ENCODE measurements around the gene STN1. TPM values are rescaled to one million over a fixed set of nuclear protein-coding genes. Genes with fewer than 3 reads are reported as not detected.
"Not testable (repeated sequence)": the region's sequence is repeated elsewhere in the genome, so short reads cannot be mapped to it uniquely, and the experiment has no call there.

The STN1 gene
- total RNA-seq, 1 donor from 2014 or later, result 6.9 TPM

DNA sequence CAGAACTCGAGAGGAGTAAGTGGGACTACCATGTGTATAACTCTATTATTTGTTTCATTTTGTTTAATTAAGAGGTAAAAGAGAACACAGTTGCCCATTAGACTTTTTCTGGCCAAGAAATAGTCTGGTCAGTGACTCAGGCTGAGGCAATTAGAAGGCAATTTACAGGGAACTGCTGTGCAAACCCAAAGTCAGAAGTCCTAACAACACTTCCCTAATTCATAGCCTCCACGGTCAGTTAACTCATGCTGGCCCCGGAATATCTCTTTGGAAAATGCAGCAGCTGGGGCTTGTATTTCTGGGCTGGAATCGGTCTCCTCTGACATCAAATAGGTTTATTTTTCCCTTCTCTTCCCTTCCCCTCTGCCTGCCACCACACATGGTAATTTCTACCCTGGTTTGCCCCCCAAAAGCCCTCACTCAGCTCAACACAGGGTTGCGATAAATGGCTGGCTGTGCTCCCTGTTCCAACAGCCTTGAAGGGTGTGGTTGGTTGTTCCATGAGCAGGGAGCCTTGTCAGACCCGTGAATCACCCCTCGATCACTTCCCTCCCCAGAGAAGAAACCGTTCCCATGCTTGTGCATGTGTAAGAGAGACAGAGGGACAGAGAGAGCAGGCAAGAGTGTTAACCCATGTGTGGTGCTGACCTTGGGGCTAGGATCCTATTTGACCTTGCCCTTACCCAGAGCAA lies 68.0 kb downstream of the STN1 start:
- DNase-seq (ENCODE audit: low spot score in 2 of 2), result no peak
- no peak for FAIRE-seq

DNA sequence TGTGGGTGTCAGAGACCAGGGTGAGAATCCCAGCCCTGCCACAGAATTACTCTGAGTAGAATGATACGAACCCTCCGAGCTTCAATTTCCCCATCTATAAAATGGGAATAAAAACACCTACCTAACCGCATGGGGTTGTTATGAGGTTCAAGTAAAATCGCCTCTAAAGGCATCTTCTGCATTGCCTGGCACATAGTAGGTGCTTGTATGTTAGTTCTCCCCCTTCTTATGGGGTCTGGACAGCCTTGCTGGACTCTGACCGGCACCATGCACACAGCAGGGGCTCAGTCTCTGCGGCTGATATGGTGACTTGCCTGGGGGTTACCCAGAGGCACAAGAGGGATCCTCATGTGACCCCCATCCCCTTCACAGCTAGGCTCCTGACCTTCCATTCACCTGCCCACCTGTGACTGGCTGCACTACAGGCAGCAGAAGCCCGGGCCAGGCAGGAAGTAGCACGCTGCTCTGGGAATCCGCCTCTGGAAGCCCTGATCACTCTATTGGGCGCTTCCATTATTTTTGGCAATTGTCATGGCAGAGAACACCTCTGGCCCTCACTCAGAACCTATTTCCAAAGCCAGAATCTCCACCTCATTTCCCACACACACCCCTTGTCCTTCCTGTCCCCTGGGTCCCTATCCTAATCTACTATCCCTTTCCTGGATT lies 68.6 kb downstream of the STN1 start:
- FAIRE-seq (no peak), DNase-seq (ENCODE audit: low spot score in 2 of 2) (no peak)

DNA sequence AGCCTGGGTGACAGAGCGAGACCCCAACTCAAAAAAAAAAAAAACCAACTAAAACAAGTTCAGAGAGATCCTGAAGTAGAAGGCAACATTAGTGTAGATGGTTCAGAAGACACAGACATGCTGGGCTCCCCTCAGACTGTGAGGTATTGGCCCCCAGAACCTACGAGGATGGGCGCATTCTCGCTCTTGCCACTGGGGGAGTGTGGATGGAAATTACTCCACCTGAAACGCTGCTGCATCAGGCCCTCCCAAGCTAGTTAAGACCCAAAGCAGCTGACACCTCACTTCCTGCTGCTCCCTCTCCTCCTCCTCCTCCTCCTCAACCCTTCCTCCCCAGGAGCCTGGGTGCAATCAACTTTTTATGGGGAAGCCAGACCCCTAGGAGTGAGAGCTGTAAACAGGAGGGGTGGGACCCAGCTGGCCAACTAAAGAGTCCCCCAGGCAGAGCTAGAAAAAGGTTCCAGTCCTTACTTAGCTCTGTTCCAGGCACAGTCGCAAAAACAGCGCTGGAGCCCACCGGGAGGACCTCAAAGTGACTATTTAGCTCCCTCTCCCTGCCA lies 70.0 kb downstream of the STN1 start:
- FAIRE-seq, result no peak
- DNase-seq (ENCODE audit: low spot score in 2 of 2), result no peak

DNA sequence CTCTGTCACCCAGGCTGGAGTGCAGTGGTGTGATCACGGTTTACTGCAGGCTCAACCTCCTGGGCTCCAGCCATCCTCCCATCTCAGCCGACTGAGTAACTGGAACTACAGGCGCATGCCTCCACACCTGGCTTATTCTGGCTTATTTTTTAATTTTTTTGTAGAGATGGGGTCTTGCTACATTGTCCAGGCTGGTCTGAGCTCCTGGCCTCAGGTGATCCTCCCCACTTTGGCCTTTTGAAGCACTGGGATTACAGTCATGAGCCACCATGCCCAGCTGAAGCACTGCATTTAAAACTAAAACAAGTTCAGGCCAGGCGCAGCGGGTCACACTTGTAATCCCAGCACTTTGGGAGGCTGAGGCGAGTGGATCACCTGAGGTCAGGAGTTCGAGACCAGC lies 70.6 kb downstream of the STN1 start:
- FAIRE-seq (no peak), DNase-seq (ENCODE audit: low spot score in 2 of 2) (no peak)

DNA sequence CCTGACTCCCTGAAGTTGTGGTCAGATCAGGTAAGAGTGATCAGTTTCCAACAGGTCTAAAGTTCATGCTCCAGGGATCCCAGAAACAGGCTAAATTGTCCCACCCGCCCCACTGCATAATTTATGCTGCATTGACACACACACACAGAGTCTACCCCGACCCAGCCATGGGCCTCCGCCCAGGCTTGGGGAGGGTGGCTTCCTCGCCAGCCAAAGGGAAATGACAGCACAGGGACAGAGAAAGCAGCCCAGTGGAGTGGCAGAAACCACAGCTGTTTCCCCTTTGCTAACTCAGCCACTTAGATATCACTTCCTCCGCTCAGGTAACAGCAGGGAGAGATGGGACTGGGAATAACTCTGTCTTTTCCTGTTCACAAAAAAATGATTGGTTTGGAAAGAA lies 72.0 kb downstream of the STN1 start:
- DNase-seq (ENCODE audit: low spot score in 2 of 2) (no peak), FAIRE-seq (no peak)

DNA sequence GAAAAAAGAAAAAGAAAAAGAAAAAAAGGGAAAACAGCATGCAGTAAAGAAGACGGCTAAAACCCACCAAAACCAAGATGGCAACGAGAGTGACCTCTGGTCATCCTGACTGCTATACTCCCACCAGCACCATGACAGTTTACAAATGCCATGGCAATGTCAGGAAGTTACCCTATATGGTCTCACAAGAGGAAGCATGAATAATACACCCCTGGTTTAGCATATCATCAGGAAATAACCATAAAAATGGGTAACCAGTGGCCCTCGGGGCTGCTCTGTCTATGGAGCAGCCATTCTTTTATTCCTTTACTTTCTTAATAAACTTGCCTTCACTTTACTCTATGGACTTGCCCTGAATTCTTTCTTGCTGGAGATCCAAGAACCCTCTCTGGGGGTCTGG lies 72.6 kb downstream of the STN1 start:
- FAIRE-seq; DNase-seq (ENCODE audit: low spot score in 2 of 2): not testable (repeated sequence)

DNA sequence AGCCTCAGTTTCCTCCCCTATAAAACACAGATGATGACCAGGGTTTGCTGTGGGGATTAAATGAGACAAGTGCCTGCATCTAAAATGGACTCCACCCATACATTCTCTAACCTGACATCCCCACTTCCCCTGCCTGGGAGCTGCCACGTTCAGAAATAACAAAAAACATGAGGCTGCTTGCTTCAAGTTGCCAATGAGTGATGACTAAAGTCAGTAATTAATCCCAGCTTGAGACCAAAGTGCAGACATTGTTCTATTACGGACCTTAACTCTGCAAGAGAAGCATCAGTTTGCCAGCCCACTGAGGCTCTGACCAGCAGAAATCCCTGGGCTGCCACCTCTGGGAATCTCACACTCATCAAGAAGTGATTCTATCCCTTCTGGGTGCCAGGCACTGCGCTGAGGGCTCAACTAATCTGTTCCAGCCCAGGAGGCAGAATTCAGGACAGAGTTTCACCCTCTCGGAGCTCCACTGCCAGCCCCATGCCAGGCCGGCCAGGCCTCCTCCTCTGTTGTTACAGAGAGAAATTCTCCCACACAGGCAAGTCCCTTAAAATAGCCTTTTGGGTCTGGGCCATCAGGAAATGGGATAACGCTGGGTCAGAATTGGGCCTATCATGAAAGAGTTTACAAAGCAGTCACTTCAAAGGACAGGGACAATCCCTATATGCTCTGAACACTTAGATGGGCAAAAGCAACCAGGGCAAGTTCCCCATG lies 74.0 kb downstream of the STN1 start:
- FAIRE-seq (no peak), DNase-seq (ENCODE audit: low spot score in 2 of 2) (no peak)

DNA sequence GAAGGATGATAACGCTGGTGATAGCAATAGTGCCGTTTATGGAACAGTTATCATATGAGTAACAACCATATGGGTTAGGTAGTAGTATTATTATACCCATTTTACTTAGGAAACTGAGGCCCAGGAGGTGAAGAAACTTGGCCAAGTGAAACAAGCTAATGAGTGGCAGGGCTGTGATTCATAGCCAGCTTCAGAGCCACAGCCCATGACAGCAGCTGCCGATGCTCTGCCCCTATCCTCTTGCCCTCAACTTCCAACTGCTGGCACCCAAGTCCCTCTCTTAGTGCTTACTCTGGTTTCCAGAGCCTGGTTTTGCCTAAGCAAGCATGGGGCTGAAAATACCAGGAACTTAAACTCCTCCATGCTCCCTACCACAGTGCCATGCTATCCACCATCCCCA lies 74.9 kb downstream of the STN1 start:
- no peak for FAIRE-seq
- DNase-seq (ENCODE audit: low spot score in 2 of 2), result no peak

DNA sequence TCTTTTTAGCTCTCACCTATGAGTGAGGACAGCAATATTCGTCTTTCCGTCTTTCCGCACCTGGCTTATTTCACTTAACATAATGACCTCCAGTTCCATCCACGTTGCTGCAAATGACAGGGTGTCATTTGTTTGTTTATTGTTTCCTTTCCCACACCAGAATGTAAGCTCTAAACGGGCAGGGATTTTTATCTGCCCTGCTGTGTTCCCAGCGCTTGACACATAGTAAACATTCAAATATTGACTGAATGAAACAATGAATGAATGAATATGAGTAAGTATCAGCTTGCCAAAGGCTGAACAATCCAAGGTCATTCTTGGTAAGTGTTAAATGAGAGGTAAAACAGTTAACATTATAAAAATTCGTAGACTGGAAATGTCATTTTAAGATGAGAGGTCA lies 75.4 kb downstream of the STN1 start:
- DNase-seq (ENCODE audit: low spot score in 2 of 2), result no peak
- FAIRE-seq, result no peak

DNA sequence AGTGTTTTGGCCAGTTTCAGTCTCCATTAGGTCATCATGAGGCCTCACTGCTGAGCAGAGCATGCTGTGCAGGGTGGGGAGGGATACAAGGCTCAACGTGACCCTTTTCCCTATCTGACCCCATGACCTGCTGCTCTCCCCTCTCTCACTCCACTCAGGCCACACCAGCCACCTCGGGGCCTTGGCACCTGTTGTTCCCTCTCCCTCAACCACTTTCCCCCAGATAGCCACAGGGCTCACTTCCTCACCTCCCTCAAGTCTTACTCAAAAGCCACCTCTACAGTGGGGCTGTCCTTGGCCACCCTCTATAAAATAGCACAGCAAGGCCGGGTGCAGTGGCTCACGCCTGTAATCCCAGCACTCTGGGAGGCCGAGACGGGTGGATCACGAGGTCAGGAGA lies 76.5 kb downstream of the STN1 start:
- FAIRE-seq (no peak), DNase-seq (ENCODE audit: low spot score in 2 of 2) (no peak)

DNA sequence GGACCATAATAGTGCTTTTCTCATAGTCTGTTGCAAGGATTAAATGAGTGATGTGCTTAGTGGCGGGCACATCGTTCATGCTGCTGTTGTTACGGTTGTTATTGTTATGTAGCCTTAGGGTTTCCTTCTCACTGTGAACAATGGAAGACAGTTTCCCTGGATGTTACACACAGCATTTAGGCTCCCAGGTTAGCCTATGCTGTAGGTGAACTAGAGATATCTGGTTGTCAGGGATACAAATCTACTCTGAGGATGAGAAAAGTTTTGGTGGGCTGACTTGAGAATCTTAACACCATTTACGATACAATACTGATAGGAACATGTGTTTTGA lies 77.3 kb downstream of the STN1 start:
- DNase-seq (ENCODE audit: low spot score in 2 of 2) (no peak), FAIRE-seq (no peak)

DNA sequence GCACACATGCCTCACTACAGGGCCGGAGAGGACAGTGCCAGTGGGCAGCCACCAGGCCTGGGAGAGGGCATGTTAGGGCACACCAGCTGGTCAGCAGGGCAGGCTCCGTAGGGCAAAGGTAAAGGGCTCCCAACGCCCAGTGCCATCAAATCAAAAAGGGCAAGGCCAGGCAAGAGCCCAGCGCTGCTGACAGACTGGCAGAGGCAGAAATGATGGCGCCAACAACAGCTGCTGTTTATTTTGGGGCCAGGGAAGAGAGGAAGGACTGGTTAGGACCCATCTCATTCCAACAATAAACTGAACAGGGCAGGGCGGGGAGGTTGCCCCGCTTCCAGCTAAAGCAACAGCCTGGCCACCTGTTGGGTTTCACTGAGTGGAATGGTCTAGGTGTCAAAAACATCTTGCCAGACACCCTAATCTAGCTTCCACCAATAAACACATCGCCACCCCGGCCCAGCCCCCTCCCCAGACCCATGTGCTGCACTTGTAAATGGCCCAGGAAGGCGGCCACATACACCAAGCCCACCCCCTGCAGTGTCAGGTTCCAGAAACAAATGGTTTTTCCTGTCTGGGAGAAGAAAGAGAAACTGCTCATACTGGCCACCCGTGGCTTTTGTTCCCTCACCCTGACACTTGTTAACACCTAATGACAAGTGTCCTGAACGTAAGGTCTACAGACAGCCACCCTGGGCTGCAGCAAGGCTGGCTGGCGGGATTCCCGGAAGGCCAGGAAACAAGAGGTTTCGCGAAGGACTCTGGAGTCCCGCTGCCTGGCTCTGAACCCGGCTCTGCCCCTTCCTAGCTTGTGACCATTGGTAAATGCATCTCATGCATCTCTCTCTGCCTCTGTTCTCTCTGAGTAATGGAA lies 77.9 kb downstream of the STN1 start:
- FAIRE-seq (no peak), DNase-seq (ENCODE audit: low spot score in 2 of 2) (no peak)

DNA sequence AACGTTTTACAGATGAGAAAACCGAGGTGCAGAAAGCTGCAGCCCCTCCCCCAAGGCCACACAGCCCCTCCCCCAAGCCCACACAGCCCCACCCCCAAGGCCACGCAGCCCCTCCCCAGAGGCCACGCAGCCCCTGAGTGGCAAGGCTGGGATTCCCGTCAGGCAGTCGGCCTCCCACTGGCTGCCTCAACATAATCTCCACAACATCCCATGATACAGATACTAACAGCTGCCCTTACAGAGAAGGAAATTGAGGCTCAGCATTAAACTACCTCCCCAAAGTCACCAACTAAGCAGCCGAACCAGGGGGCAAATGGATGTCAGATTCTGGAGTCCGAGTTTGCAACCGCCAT lies 78.5 kb downstream of the STN1 start:
- FAIRE-seq, result no peak
- DNase-seq (ENCODE audit: low spot score in 2 of 2), result no peak

DNA sequence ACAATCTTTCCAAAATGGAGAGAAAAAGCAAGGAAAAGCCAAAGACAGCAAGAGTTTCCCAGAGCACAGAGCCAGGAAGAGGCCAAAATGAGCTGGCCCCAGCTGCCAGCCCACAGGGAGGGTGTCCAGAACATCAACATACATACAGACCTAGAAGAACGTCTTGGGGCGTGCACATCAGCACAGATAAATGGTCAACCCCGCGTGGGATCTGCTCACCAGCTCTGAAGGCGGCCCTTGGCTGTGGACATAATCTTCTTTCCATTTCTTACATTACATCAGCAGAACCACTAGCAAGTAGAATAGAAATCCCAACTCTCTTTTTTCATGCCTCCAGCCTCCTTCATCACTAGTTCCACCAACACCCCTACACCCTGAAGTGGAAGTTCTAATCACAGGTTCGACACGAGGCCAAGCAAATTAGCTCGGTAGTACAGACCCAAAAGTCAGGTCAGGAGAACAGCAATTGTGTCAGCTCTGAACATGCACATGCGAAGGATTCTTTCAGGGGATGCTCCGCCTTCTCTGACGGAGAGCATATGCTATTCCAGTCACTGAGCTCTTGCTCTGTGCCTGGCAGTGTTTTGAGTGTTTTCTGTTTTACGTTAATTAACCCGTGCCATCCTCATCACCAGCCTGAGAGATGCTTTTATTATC lies 79.0 kb downstream of the STN1 start:
- no peak for FAIRE-seq
- DNase-seq (ENCODE audit: low spot score in 2 of 2), result no peak

DNA sequence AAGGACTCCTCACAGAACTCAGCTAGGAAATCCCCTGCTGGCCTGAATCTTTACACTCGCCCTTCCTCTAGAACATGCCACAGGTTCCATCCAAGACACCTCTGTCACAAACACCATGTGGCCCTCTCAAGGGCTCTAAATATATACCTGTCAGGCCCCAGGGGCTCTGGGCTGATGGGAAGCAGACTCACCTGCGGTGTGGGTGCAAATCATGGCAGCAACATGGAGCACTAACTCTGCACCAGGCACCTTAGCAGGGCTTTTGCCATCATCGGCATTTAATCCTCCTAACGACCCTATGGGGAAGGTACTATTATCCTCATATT lies 80.0 kb downstream of the STN1 start:
- FAIRE-seq (no peak), DNase-seq (ENCODE audit: low spot score in 2 of 2) (no peak)

DNA sequence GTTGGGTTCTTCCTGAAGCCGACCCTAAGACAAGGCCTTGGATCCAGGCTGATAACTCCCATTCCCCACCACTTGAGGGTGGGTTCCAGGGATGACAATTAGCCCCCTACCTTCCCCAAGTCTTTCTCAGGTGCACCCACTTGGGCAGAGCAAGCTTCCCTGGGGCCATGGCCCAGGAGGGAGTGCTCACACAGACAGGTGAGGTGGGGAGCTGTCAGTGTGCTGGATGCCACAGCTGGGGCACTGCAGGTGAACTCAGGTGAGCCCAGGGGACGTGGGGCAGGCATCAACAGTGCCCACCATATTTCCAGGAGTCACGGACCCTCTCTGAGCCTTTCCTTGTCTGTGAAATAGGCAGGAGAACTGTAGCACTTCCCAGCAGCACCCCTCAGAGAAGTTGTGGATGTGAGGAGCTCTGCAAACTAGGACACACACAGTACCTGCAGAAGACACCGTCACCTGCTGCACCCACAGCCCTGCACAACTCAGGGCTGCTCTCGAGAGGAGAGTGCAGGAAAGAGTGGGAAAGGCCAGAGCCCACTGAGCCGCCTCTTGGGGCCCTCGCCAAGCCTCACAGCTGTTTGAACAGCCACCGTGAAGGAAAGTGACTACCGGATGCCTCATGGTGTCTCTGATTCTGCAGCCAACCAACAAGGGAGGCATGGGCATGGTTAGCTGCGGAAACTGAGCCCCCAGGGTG lies 80.5 kb downstream of the STN1 start:
- no peak for DNase-seq (ENCODE audit: low spot score in 2 of 2)
- no peak for FAIRE-seq

DNA sequence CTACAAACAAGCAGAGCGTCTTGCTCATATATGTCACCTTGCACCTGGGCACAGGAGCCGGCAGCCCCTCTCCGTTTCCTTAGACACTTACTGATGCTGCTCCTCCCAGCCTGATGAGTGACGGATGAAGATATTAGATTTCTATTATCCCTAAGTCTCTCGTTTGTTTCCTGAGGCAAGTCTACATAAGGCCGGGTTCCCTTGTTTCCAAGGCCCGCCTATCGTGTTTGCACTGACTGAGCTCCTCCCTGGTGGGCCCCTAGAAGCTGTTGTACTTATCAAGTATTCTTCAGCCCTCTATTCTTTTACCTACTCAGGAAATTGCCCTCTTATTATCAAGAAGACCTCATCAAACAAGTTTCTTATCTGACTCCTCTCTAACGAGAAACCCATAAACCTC lies 81.1 kb downstream of the STN1 start:
- DNase-seq (ENCODE audit: low spot score in 2 of 2) (no peak), FAIRE-seq (no peak)

DNA sequence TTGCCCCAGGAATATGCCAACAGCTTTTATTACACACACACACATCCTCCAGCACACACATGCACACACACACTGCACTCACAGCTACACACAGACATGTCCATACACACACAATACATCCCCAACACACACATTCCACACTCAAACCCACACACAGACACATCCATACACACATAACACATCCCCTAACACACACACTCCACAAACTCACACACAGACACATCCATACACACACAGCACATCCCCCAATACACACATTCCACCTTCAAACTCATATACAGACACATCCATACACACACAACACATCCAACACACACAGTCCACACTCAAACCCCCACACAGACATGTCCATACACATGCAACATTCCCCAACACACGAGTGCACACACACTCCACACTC lies 81.7 kb downstream of the STN1 start:
- no peak for FAIRE-seq
- DNase-seq (ENCODE audit: low spot score in 2 of 2), result no peak

DNA sequence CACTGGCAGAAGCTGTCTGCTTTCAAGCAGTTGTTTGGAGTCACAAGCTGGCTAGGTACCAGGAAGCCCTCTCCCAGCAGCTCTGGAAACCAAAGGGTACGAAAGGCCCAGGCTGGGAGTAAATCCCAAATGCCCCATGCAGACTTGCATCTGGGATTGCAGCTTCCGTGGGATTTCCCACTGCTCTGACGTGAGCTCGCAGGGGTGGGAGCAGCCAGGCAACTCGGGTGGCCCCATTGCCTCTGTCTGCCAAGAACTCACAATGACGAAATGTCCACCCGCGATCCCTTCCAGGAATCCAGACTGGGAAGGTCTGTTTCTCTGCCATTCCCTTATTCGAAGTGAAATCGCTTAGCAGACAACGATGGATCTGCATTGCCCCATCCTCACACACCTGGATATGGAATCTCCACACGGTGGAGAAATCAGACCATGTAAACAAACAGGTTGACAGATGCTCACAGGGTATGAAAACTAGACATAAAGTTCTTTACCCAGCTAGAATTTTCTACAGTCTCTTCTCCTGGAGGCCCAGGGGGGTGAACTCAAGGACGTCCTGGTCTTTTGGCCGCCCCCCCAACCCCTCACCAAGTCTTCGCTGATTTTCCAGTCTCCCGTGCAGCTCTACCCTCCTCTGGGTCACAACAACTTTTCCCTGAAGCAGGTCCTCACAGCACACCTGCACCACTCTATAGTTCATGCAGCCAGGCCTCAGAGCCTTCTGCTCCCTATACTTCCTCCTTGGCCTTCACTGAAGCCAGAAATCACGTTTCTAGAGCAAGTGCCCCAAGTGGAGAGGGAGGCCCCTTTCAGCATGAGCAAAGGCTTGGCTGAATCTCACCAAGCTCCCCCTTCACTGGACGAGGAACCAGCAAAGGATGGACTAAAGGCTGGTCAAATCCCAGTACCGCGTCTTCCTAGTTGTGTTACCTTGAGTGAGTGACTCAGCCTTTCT lies 82.6 kb downstream of the STN1 start:
- no peak for FAIRE-seq
- peak in 1 of 2 donors; percentile 45 for DNase-seq (ENCODE audit: low spot score in 2 of 2)
